ENCODE measurements around the gene PSMC2. TPM values are rescaled to one million over a fixed set of nuclear protein-coding genes. Genes with fewer than 3 reads are reported as not detected.

PSMC2 gene
- polyA plus RNA-seq, 4 donors = 80.0 to 112 (median 101) TPM

- Histone ChIP-seq H3K27me3 (ENCODE audit: control insufficient read depth in 3 of 3, insufficient read depth in 3 of 3, low read length in 3 of 3) (no peaks in the 10 kb centered on the region), H3K9me3 (ENCODE audit: control insufficient read depth in 2 of 2, insufficient read depth in 1 of 2, low read depth in 1 of 2, low read length in 1 of 2) (no peaks in the 10 kb centered on the region), H3K36me3 (ENCODE audit: control insufficient read depth in 3 of 3, insufficient read depth in 2 of 3, low read depth in 1 of 3, low read length in 3 of 3) (peaks cover 22 to 37% (median 34%) of the 10 kb centered on the region in 3 donors), H3K4me3 (ENCODE audit: low read depth in 1 of 3, low read length in 3 of 3) (no peak overlapping the region), H3K27ac (ENCODE audit: low read depth in 1 of 3, low read length in 2 of 3) (no peak overlapping the region), H3K4me1 (ENCODE audit: control insufficient read depth in 3 of 3, insufficient read depth in 2 of 3, low read depth in 1 of 3, low read length in 2 of 3) (peaks cover 0 to 6% (median 0%) of the 10 kb centered on the region in 3 donors)
- FAIRE-seq = no peak
- no peak for DNase-seq
Observed at GRCh38 chr7:103317009-103317408, 30.4 kb upstream of the PSMC2 start.

- Histone ChIP-seq H3K9me3 (ENCODE audit: control insufficient read depth in 2 of 2, insufficient read depth in 1 of 2, low read depth in 1 of 2, low read length in 1 of 2) (no peaks in the 10 kb centered on the region), H3K36me3 (ENCODE audit: control insufficient read depth in 3 of 3, insufficient read depth in 2 of 3, low read depth in 1 of 3, low read length in 3 of 3) (peaks cover 11 to 35% (median 13%) of the 10 kb centered on the region in 3 donors), H3K4me3 (ENCODE audit: low read depth in 1 of 3, low read length in 3 of 3) (no peak overlapping the region), H3K4me1 (ENCODE audit: control insufficient read depth in 3 of 3, insufficient read depth in 2 of 3, low read depth in 1 of 3, low read length in 2 of 3) (no peaks in the 10 kb centered on the region), H3K27ac (ENCODE audit: low read depth in 1 of 3, low read length in 2 of 3) (no peak overlapping the region), H3K27me3 (ENCODE audit: control insufficient read depth in 3 of 3, insufficient read depth in 3 of 3, low read length in 3 of 3) (no peaks in the 10 kb centered on the region)
- DNase-seq (no peak), FAIRE-seq (no peak)
- WGBS, 3 donors = 89 to 91% (median 90%) methylated on average over 8 of the region's 8 CpGs
Observed at GRCh38 chr7:103325744-103326143, 21.7 kb upstream of the PSMC2 start.

- no peak overlapping the region for H3K27ac ChIP-seq (ENCODE audit: low read depth in 1 of 3, low read length in 2 of 3)
- FAIRE-seq (no peak), DNase-seq (no peak)
- H3K36me3 ChIP-seq (ENCODE audit: control insufficient read depth in 3 of 3, insufficient read depth in 2 of 3, low read depth in 1 of 3, low read length in 3 of 3) = peaks cover 8 to 39% (median 12%) of the 10 kb centered on the region in 3 donors
- WGBS, 3 donors = 92% methylated on average over 2 of the region's 2 CpGs
- H3K4me1 ChIP-seq (ENCODE audit: control insufficient read depth in 3 of 3, insufficient read depth in 2 of 3, low read depth in 1 of 3, low read length in 2 of 3) = peaks cover 0 to 3% (median 0%) of the 10 kb centered on the region in 3 donors
- no peak overlapping the region for H3K4me3 ChIP-seq (ENCODE audit: low read depth in 1 of 3, low read length in 3 of 3)
- no peaks in the 10 kb centered on the region for H3K9me3 ChIP-seq (ENCODE audit: control insufficient read depth in 2 of 2, insufficient read depth in 1 of 2, low read depth in 1 of 2, low read length in 1 of 2)
- H3K27me3 ChIP-seq (ENCODE audit: control insufficient read depth in 3 of 3, insufficient read depth in 3 of 3, low read length in 3 of 3) = no peaks in the 10 kb centered on the region
Observed at GRCh38 chr7:103336761-103337160, 10.7 kb upstream of the PSMC2 start.

DNA sequence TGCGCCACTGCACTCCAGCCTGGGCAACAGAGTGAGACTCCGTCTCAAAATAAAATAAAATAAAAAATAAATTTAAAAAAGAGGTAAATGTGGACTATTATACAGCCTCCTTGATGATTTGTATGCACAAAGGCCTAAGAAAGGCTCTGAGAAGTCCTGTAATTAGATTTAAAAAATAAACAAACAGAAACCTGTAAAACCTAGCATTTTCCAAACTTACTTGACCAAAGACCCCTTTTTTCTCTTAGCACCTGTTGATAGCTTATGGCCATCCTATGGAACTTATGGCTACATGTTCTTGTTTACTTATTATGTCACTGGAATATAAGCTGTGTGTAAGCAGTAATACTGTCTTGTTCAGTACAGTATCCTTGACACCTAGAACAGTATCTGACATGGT lies 8.6 kb upstream of the PSMC2 start:
- H3K27me3 ChIP-seq (ENCODE audit: control insufficient read depth in 3 of 3, insufficient read depth in 3 of 3, low read length in 3 of 3) = no peaks in the 10 kb centered on the region
- peaks cover 8 to 33% (median 12%) of the 10 kb centered on the region in 3 donors for H3K36me3 ChIP-seq (ENCODE audit: control insufficient read depth in 3 of 3, insufficient read depth in 2 of 3, low read depth in 1 of 3, low read length in 3 of 3)
- H3K4me1 ChIP-seq (ENCODE audit: control insufficient read depth in 3 of 3, insufficient read depth in 2 of 3, low read depth in 1 of 3, low read length in 2 of 3) = peaks cover 0 to 5% (median 3%) of the 10 kb centered on the region in 3 donors
- DNase-seq = no peak
- H3K27ac ChIP-seq (ENCODE audit: low read depth in 1 of 3, low read length in 2 of 3) = no peak overlapping the region
- FAIRE-seq = no peak
- H3K9me3 ChIP-seq (ENCODE audit: control insufficient read depth in 2 of 2, insufficient read depth in 1 of 2, low read depth in 1 of 2, low read length in 1 of 2) = no peaks in the 10 kb centered on the region
- 97 to 100% (median 97%) methylated on average over 2 of the region's 2 CpGs for WGBS, 3 donors
- H3K4me3 ChIP-seq (ENCODE audit: low read depth in 1 of 3, low read length in 3 of 3) = no peak overlapping the region

DNA sequence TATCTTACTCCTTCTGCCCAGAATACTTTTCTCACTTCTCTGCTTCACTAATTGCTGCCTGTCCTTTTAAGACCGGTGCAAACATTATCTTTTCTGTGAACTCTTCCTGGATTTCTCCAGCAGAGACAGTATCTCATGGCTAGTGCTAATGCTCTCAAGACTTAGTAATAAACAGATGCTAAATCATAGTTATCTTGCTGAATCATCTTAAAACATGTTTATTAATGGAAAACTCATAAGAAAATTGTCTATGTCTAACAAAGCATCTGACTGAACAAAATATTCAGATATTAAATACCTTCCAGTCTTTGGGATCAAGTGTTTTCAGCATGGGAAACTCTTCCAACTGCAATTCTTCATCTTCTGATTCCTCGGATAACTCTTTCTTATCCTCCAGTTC lies 6.0 kb upstream of the PSMC2 start:
- Histone ChIP-seq H3K27me3 (ENCODE audit: control insufficient read depth in 3 of 3, insufficient read depth in 3 of 3, low read length in 3 of 3) (no peaks in the 10 kb centered on the region), H3K9me3 (ENCODE audit: control insufficient read depth in 2 of 2, insufficient read depth in 1 of 2, low read depth in 1 of 2, low read length in 1 of 2) (no peaks in the 10 kb centered on the region), H3K4me1 (ENCODE audit: control insufficient read depth in 3 of 3, insufficient read depth in 2 of 3, low read depth in 1 of 3, low read length in 2 of 3) (peaks cover 0 to 5% (median 3%) of the 10 kb centered on the region in 3 donors), H3K36me3 (ENCODE audit: control insufficient read depth in 3 of 3, insufficient read depth in 2 of 3, low read depth in 1 of 3, low read length in 3 of 3) (peaks cover 5 to 13% (median 7%) of the 10 kb centered on the region in 3 donors), H3K4me3 (ENCODE audit: low read depth in 1 of 3, low read length in 3 of 3) (no peak overlapping the region), H3K27ac (ENCODE audit: low read depth in 1 of 3, low read length in 2 of 3) (no peak overlapping the region)
- whole genome bisulfite sequencing, 3 donors = 72 to 85% (median 83%) methylated on average over 2 of the region's 2 CpGs
- FAIRE-seq (no peak), DNase-seq (no peak)

DNA sequence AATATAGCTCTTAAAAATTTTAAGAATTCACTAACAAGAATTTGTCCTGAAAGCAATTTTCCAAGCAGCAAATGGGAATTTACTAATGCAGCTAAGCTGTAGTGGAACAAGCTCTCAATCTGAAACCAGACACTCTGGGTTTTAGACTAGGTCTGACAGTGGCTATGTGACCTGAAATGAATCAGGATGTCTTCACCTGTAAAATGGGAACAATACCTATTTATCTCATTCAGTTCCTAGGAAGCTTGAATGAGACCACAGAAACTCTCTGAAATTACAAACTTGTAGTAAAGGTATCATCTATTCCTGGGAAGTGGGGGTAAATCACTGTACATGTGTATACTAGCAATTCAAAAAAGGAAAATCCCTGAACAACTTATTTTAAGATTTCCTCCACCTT lies 4.1 kb upstream of the PSMC2 start:
- peak overlapping the region in 2 of 3 donors; percentile 93 to 100 for H3K4me3 ChIP-seq (ENCODE audit: low read depth in 1 of 3, low read length in 3 of 3)
- H3K27ac ChIP-seq (ENCODE audit: low read depth in 1 of 3, low read length in 2 of 3) = peak overlapping the region in 1 of 3 donors; percentile 92
- FAIRE-seq = no peak

DNA sequence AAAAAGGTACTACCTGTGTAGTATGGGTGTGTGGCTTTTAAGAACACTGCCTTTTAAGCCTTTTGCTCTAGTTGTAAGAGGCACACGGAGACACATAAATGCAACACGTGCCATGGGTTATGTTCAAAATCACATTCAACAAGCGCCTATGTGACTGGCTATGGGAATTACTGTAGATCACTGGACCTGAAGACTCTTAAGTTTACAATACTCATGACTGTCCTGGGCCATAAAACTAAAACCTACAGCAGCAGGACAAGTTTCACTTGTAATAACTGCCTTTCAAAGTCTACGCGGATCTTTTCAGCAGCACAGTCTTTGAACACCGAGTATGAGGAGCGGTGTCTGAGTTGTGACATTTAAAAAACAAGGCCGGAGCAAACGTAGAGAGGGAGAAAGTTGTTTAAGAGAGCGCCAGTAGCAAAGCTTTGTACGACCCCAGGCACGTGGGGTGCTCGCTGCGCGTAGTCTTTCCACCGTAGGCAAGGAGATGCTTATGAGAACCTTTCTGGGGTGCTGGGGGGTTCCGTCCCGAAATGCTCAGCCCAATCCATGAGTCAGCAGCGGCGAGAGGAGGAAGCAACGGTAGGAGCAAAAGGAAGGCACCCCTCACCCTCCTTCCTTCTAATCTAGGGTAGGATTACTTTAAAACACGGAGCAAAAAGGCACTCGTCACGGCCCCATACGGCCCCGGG lies 3.5 kb upstream of the PSMC2 start:
- peak overlapping the region; percentile 79 to 100 (median 93) for H3K4me3 ChIP-seq (ENCODE audit: low read depth in 1 of 3, low read length in 3 of 3)
- H3K9me3 ChIP-seq (ENCODE audit: control insufficient read depth in 2 of 2, insufficient read depth in 1 of 2, low read depth in 1 of 2, low read length in 1 of 2) = no peaks in the 10 kb centered on the region
- peak; percentile 65 to 84 for DNase-seq
- 0 to 1% (median 0%) methylated on average over 26 of the region's 26 CpGs for WGBS, 3 donors
- H3K27ac ChIP-seq (ENCODE audit: low read depth in 1 of 3, low read length in 2 of 3) = peak overlapping the region; percentile 91 to 92 (median 91)
- no peak for FAIRE-seq
- H3K4me1 ChIP-seq (ENCODE audit: control insufficient read depth in 3 of 3, insufficient read depth in 2 of 3, low read depth in 1 of 3, low read length in 2 of 3) = peaks cover 2 to 5% (median 5%) of the 10 kb centered on the region in 3 donors
- no peaks in the 10 kb centered on the region for H3K27me3 ChIP-seq (ENCODE audit: control insufficient read depth in 3 of 3, insufficient read depth in 3 of 3, low read length in 3 of 3)
- H3K36me3 ChIP-seq (ENCODE audit: control insufficient read depth in 3 of 3, insufficient read depth in 2 of 3, low read depth in 1 of 3, low read length in 3 of 3) = peaks cover 0 to 9% (median 0%) of the 10 kb centered on the region in 3 donors

More for the DNA sequence above, 4.1 kb upstream of the PSMC2 start:
- Histone ChIP-seq H3K27me3 (ENCODE audit: control insufficient read depth in 3 of 3, insufficient read depth in 3 of 3, low read length in 3 of 3) (no peaks in the 10 kb centered on the region), H3K4me1 (ENCODE audit: control insufficient read depth in 3 of 3, insufficient read depth in 2 of 3, low read depth in 1 of 3, low read length in 2 of 3) (peaks cover 2 to 5% (median 3%) of the 10 kb centered on the region in 3 donors), H3K36me3 (ENCODE audit: control insufficient read depth in 3 of 3, insufficient read depth in 2 of 3, low read depth in 1 of 3, low read length in 3 of 3) (peaks cover 0 to 9% (median 0%) of the 10 kb centered on the region in 3 donors), H3K9me3 (ENCODE audit: control insufficient read depth in 2 of 2, insufficient read depth in 1 of 2, low read depth in 1 of 2, low read length in 1 of 2) (no peaks in the 10 kb centered on the region)
- no peak for DNase-seq

- Histone ChIP-seq H3K9me3 (ENCODE audit: control insufficient read depth in 2 of 2, insufficient read depth in 1 of 2, low read depth in 1 of 2, low read length in 1 of 2) (no peaks in the 10 kb centered on the region), H3K27ac (ENCODE audit: low read depth in 1 of 3, low read length in 2 of 3) (peak within 1 kb of the TSS; percentile 91 to 92 (median 91)), H3K27me3 (ENCODE audit: control insufficient read depth in 3 of 3, insufficient read depth in 3 of 3, low read length in 3 of 3) (no peaks in the 10 kb centered on the region), H3K4me3 (ENCODE audit: low read depth in 1 of 3, low read length in 3 of 3) (peak within 1 kb of the TSS; percentile 79 to 100 (median 93)), H3K4me1 (ENCODE audit: control insufficient read depth in 3 of 3, insufficient read depth in 2 of 3, low read depth in 1 of 3, low read length in 2 of 3) (peaks cover 2 to 5% (median 5%) of the 10 kb centered on the region in 3 donors), H3K36me3 (ENCODE audit: control insufficient read depth in 3 of 3, insufficient read depth in 2 of 3, low read depth in 1 of 3, low read length in 3 of 3) (peaks cover 0 to 7% (median 0%) of the 10 kb centered on the region in 3 donors)
- DNase-seq (peak; percentile 93 to 94), FAIRE-seq (no peak)
- 7 to 9% (median 7%) methylated on average over 39 to 43 of the region's 43 CpGs for WGBS, 3 donors
Observed at GRCh38 chr7:103344453-103345149, 2.8 kb upstream of the PSMC2 start, which contains the start of gene DNAJC2. TSS of gene DNAJC2 (minus strand) at chr7:103344767. CDS start at chr7:103344622, 145 bp downstream.
